NCI-H345 (cell line): Measurements from ENCODE around the gene CTCFL.
"Not testable (repeated sequence)": the region's sequence is repeated elsewhere in the genome, so short reads cannot be mapped to it uniquely, and the experiment has no call there.

Source experiments
- DNase-seq: peaks from one replicate; lab custom pipeline; 2025; lab: John Stamatoyannopoulos, UW

CTCFL gene

DNA sequence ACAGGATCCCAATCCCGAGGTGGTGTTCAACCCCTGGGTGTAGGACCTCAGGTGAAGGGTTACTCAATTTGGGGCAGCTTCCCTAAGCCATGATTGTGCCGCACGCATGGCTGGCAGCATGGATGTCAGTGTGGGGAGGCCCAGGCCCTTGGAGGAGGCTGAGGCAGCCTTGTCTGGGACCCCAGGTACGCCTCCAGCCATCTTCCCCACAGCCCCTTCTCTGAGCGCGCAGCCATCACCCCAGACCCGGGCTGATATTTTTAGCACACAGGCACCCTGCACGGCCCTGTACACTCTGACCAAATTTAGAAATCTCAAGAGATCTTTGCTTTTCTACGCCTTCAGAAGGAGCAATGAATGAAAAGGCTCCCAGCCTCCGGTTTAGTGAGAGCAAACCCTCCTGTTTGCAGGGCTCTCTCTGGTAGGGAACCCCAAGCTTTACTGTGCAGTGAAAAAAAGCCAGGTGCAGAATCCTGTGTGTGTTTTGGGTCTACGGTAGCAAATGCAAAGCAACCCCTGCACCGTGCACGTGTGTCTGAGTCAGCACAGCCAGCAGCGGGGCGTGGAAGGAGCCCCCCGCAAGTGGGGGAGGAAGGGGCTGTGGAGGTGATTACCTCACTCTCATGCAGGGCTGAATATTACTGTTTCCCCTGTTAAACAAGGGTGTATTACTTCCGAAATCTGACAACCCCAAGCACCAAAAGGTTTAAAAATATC lies 44.3 kb downstream of the CTCFL start:
- no peak for DNase-seq

DNA sequence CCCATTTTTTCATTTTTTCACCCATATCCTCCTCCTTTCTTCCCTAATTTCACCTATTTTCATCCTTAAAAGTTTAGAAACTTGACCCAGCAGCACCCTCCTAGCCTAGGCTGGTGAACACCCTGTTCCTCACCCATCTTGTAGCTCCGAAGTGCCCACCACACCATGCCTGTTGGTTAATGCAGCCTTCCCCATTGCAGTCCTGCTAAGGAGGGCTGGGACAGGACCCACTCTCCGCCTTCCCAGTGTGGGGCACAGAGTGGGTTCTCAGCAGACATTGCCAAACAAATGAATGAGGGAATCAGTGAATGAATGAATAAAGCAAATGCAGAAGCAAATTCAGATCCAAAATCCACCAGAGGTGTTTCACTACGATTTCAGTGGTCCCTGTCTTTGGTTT lies 45.7 kb downstream of the CTCFL start:
- DNase-seq, result no peak

DNA sequence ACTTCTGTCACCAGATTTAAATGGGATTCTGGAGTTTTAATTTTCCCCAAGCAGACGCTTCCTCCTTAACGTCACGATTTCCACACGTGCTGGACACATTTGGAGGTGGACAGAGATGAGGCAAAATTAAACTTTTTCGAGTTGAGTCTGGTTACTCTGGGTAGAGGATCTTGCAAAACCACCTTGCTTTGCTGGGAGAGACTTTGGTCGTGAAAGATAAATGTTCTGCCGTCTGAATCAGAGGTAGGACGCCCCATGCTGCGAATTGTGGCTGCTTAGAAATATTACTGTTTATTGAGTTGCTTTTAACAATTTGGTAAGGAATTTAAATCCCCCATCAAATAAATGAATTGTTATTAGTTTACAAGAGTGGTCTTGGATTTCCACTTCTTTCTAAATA lies 46.8 kb downstream of the CTCFL start:
- no peak for DNase-seq

DNA sequence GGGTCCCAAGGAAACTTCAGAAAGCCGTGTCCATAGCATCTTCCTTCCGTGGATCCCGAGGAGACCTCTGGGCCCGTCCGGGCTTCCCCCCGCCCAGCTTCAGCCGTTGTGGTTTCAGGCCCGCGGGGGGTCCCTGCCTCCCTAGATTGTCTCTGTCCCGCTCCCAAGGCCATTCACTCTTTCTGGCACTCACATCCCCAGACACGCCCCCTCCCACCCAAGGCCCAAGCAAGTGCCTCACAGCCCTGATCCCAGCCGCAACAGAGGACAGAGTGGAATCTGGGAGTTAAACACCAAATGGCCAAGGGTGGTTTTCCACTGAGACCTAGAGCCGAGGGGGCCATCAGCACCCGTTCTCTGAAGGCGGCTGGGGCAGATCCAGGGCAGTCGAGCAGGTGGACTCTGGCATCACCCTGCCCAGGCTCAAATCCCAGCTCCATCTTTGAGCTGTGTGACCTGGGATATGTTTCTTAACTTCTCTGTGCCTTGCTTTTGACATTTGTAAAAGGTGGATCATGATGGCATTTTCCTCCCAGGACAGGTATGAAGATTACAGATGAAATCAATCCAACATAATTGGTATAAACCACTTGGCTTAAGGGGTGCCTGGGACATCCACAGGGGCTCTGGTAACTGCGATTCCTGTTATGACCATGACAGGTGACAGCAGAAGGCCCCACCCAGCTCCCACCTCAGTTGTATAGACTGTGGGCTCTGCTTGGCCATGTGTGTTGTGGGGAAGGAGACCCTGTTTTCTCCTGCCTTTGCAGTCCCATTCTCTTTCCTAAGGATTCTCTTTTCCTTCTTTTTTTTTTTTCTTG lies 48.1 kb downstream of the CTCFL start:
- no peak for DNase-seq

DNA sequence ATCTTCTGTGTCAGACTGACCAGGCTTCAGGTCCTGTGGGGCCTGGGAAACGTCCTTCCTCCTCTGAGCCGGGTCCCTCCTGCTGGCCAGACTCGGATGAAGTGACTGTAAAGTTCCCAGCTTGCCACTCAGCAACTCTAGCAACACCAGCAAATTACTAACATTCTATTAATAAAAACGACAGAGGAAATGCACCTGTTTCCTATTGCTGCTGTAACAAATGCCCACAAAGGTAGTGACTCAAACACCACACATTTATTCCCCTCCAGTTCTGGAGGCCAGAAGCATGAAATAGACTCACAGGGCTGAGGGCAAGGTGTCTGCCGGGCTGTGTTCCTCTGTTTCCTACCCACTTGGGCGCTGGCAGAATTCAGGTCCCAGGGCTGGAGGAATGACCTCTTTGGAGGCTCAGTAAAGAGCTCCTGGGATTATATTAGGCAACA lies 48.8 kb downstream of the CTCFL start:
- no peak for DNase-seq

DNA sequence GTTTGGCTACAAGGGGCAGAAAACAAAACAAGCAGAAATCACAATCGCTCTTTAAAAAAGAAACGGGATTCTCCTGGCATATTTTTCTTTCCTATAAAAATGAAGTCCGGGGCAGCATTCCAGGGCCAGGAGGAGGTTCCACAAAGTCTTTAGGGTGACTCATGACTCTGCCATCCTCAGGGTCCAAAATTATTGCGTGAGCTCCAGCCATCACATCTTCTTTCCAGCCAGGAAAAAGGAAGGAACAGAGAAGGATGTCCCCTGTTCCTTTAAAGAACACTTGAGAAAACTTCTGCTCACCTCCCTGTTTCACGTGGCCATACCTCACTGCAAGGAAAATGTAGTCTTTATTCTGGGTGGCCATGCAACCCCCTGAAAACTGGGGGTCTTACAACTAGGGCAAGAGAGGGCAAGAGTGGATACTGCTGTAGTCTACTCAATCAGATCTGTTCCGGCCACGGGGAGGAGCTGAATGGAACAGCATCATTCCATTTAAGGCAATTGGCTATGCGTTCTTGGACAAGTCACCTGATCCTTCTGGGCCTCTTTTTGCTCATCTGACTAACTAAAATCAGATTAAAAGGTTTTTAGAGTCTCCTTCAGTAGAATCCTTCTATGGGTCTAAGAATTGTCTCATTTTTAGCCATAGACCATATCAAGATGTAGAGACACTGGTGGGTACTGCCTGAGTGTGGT lies 49.4 kb downstream of the CTCFL start:
- DNase-seq, result no peak

DNA sequence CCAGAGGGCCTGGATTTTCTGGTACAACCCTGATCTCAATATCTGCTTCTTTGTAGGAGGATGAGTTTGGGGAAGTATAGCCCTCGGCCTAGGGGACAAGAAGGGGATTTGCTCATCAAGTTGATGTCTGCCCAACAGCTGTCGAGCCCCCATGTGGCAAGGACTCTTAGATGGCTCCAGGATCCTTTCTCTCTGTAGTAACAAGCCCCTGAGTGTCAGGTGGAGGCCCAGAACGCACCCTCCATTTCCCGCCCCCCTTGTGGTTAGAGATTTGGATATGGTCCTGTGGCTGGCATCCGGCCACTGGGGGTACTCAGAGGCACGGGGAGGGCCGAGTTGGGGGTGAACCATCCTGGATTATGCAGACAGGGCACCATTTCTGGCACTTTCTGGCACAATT lies 50.1 kb downstream of the CTCFL start:
- no peak for DNase-seq

DNA sequence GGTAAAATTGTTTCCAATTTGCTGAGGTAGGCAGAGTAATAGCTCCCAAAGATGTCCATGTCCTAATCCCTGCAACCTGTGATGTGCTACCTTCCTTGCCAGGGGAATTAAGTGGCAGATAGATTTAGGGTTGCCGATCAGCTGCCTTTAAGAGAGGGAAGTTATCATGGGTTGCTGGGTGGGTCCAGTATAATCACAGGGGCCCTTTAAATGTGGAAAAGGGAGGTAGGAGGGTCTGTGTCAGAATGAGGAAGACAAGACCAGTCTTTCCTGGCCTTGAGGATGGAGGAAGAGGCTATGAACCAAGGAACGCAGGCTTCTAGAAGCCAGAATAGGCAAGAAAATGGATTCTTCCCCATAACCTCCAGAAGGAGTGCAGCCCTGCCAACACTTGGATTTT lies 50.7 kb downstream of the CTCFL start:
- no peak for DNase-seq

DNA sequence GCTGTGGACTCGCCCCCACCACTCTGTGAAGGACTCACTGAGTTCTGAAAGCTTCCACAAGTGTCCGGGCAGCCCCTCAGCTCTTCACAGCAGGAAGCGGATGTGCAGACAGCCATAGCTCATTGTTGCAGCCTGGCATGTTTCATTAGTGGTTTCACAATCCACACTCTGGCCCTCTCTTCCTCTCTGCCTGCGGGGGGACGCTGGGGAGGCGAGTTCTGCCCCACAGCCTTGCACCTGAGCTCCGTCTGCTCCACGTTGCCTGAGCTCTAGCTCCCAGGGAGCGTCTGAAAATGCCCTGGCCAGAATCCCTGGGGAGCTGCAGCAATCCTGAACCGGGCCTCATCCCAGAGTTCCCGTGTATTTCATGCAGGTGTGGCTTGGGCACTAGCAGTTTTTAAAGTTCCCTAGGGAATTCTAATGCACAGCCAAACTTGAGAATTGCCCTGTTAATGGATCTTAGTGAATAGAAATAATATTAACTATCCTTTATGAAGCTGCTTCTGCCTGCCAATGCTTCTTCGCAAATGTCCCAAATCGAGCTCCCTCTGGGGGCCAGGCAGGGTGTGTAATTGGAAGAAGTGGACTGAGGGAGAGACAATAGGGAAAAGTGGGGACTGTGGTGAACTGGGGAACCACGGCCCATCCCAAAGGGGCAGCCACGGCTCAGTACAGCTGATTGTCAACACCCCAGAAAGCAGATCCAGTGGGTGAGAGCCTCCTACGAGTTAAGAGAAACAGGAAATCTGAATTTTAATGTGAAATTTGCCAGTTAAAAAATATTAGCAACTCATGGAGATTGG lies 51.5 kb downstream of the CTCFL start:
- DNase-seq, result peak; percentile 41

DNA sequence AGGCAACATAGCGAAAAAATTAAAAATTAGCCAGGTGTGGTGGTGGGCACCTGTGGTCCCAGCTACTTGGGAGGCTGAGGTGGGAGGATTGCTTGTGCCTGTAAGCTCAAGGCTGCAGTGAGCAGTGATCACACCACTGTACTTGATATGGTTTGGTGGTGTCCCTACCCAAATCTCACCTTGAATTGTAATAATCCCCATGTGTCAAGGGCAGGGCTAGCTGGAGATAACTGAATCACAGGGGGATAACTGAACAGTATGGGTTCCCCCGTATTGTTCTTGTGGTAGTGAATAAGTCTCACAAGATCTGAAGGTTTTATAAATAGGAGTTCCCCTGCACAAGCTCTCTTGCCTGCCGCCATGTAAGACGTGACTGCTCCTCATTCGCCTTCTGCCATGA lies 52.5 kb downstream of the CTCFL start:
- DNase-seq, result not testable (repeated sequence)

DNA sequence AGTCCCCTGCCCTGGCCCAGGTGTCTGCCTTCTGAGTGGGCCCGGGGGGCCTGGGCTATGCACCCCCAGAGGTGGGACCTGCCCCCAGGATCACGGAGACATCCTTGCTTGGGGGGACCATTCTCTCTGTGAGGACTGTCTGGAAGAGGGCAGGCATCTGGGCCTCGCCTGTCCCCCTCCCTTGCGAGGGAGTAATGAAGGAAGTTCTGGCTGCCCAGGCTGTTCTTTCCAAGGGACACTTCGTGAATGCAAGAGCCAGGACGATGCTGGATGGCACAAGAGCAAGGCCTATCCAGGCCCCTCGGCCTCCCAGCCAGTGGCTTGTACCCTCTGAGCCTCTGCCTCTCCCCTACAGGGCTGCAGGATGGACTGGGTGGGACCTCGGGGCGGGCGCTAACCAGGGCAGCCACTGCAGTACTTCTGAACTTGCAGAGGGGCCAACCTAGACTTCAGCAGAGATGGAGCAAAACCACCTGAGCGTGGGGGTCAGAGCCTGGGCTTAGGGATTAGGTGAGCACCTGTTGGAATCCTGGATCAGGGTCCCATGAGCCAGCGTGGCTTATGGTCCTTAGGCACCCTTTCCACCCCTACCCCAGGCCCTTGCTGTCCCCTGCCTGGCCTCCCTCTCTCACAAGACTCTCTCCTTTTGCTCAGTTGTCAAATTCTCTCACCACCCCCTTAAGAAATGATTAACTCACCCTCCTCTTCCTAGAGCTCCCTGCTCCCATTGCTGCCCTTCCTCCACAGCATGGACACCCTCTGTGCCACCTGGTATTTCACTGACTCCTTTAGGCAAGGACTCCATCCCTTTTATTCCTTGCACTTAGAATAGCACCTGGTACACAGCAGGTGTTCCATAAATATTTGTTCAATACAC lies 53.2 kb downstream of the CTCFL start:
- no peak for DNase-seq

DNA sequence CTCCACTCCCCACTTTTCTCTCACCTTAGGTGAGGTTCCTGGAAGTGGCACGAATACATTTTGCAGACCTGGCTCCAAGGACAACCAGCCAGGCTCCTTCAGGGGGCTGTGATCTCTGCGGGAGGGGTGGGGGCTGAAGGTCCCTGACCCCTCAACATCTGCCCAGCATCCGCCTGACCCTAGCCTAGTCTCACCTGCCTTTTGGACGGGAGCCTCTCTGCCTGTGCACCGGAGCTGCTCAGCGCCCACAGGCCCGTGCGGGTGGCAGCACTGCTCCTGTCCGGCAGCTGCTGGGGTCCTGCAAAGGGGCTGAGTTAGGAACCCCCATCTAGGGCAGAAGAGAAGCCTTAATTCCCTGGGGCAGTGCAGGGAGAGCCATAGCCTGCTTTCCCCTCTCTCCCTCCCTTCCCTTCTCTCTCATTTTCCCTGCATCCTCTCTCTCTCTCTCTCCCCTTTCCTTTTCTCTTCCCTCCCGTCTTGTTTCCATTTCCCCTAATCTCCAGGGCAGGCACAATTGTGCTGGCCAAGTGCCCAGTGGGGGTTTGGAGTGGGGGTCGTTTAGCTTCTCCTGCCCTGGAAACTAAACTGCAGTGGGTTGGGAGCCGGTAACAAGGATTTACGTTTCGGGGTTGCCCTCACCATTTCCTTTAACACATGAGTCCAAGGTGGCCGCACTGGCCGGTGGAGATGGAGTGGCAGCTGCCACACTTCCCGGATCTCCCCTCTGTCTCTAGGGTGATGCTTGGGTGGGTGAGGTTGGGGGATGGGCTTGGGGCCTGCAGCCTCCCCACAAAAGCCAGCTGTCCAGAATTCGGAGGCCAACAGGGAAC lies 54.1 kb downstream of the CTCFL start:
- DNase-seq, result no peak

DNA sequence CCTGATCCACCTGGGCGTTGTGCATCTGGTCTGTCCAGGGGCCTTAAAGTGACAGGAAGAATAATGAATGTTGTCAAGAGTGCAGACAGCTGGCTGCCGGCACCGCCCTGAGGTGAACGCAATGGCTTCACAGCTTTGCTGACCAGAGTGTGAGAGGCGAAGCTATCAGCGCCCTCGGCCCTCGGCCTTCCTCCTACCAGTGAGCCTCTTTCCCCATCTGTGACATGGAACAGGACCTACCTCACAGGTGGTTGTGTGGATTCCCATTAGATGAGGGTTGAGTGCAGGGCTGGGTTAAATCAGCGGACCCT lies 54.8 kb downstream of the CTCFL start:
- DNase-seq, result no peak

DNA sequence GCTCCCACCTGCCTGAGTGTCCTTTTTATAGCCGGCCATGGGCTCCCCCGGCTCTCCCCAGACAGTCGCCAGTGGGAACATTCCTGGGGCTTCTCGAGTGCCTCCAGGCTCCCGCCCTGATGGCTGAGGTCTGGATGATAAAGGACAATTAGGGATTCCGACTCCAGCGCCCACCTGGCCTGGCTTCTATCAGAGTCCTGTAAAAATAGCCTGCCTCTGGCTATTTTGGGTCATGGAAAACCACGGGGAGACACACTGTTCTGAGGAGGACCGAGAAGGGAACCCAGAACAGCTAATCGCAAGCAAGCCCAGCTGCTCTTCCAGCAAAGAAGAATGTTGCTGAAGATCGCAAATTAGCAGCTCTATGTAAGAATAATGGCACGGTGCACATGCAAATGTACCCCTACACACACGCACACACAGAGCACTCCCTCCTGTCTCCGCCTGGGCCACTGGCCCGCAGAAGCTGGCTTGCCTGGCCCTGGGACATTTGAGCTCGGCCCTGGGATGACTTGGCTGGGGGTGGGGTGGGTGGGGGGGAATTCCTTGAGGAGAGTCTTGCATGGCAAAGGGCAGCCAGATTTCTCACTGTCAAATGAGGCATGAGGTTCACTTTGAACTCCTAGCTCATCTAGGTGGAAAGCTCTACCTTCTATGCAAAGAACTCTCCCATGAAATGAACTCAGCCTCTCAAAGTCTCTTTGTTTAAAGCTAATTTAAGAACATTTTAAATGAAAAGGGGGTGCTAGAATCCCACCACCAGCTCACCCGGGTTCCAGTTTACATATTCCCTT lies 55.3 kb downstream of the CTCFL start:
- no peak for DNase-seq

DNA sequence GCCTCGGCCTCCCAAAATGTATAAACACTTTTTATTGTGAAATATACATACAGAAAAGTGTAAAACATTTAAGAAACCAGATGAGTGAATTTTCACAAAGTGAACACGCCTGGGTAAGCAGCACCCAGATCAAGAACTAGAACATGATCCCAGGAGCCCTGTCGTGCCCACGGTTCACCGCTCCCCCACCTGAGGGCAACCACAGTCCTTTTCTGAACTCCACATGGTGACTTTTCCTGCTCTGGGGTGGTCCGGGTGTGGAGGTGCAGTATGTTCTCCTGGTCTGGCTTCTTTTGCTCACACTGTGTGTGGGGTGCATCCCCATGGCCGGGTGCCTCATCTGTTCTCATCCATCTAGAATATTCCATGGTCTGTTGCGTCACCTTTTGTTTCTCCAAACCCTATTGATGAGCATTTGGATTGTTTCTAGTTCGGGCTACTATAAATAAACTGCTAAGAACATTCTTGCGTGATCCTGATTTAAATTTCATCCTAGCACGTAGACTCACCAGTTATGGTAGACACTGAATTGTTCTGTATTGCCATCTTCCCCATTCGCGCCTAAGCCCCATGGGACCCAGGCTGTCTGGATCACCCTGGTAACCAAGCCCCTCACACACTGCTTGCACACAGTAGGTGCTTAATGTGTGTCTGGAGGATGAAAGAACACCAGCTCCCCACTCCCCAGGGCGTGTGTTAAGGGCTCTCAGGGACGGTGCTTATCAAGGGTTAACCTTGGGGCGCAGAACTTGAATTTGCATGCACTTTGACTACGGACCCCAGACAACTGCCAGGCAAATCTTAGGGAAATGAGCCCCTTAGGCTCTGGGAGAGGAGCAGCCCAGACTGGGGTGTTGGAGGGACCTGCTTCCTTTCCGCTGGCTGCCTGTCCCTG lies 56.2 kb downstream of the CTCFL start:
- DNase-seq, result no peak

DNA sequence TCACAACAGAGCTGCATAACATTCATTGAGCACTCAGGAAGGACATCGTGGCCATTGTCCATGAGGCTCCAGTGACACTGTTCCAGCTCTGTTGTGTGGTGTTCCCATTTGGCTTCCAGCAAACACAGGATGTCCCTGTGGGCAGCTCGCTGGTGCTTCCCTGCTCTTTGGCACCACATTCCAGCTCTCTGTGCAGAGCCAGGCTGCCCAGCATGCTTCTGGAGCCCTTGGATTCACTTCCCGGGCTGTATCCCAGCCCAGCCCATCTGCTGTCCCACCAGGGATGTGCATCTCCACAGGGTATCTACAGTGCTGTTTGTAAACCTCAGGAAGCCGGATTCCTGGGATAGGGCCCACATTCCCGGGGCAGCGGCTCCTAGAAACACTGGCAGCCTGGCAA lies 57.2 kb downstream of the CTCFL start:
- DNase-seq, result no peak

DNA sequence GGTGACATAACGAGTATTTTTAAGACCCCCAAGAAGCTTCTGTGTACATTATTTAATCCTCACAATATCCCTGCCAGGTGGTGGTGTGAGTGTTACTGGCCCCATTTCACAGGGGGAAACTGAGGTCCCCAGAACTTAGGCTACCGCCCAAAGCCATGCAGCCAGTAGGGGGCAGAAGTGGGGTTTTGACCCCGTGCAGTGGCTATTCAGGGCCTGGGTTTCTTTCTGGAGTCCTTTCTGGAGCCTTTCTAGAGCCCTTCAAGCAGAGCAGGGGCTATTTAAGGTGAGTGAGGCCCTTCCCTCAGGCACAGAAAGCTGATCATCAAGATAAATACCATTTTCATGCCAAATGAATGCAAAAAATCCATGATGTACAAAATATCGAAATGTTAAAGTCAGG lies 59.0 kb downstream of the CTCFL start:
- DNase-seq, result no peak

DNA sequence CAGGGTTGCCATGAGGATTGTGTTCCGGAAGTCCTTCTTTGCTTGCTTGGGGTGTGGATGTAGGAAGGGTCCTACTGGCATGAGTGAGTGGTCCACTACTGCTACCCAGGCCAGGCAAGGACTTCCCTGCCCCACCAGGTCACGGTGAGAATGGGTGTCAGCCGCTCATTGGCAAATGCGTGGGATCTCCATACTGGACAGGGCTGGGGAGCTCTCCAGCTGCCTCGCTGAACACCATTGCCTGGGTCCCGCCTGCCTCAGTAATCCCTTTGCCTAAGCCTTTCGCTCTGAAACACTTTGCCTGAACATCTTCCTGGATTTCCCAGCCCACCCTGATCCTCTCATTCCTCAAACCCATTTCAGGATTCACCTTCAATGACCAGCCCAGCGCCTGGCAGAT lies 59.5 kb downstream of the CTCFL start:
- DNase-seq, result no peak
